ENCODE measurements around the gene RIN3.
A peak's percentile ranks its signal among the peaks of the same experiment; 100 is the strongest.

DNA sequence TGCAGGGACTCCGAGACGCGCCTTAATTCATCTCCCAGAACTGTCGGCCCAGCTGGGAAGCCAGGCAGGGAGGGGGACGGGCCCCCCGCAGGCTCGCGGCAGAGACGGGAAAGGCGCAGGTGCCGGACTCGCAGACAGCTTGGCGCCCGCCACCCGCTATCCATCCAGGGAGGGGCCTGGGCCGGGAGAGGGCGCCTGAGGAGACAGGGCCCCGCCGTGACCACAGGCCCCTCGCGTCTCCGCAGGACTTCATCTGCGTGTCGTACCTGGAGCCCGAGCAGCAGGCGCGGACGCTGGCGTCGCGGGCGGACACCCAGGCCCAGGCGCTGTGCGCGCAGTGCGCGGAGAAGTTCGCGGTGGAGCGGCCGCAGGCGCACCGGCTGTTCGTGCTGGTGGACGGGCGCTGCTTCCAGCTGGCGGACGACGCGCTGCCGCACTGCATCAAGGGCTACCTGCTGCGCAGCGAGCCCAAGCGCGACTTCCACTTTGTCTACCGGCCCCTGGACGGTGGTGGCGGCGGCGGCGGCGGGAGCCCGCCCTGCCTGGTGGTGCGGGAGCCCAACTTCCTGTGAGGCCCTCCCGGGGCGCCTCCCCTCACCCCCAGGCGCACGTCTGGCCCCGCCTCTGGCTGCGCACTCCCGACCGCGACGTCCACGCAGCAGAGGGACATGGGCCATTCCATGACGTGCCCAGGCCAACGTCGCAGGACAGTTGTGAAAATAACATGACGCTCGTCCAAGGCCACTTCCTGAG is 174.3 kb downstream of the RIN3 start:
- TF ChIP-seq, protein P1, sequence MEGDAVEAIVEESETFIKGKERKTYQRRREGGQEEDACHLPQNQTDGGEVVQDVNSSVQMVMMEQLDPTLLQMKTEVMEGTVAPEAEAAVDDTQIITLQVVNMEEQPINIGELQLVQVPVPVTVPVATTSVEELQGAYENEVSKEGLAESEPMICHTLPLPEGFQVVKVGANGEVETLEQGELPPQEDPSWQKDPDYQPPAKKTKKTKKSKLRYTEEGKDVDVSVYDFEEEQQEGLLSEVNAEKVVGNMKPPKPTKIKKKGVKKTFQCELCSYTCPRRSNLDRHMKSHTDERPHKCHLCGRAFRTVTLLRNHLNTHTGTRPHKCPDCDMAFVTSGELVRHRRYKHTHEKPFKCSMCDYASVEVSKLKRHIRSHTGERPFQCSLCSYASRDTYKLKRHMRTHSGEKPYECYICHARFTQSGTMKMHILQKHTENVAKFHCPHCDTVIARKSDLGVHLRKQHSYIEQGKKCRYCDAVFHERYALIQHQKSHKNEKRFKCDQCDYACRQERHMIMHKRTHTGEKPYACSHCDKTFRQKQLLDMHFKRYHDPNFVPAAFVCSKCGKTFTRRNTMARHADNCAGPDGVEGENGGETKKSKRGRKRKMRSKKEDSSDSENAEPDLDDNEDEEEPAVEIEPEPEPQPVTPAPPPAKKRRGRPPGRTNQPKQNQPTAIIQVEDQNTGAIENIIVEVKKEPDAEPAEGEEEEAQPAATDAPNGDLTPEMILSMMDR (IDR thresholded peaks at IDR 0.05), result no peak
- TF ChIP-seq EZH2 (IDR thresholded peaks at IDR 0.05) (peak; percentile 84), EZH2phosphoT487 (IDR thresholded peaks at IDR 0.05) (peak; percentile 56)

All from neural progenitor cell (in vitro differentiated cells).